Measurements from ENCODE around the gene TRIM32. TPM values are rescaled to one million over a fixed set of nuclear protein-coding genes. Genes with fewer than 3 reads are reported as not detected.

Gene TRIM32
- total RNA-seq, 1 experiment from 2014 or later: 16.3 TPM

DNA sequence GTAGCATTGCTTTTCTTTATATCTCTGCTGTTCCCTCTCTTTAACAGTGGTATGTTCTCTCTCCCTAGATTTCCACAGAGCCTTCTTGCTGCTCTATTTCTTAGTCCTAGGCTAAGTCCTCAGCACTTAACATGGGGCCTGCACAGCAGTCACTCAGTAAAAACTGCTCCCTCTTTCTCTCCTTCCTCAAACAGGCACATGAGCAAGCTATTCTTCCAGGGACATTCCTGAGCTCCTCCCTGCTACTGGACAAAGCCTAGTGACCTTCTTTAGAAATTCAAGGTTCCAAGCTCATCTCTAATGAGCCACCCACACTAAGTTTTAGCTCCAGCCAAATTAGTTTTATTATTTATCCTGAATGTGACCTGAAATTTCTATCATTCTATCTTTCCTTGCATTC, 39.5 kb downstream of the TRIM32 start:
- no peak for DNase-seq (ENCODE audit: low read depth)
- in situ Hi-C loops (cut with HindIII; ENCODE audit: low pct_unique_long_range_greater_than_20kb, low sequenced_read_pairs): no loop called here

DNA sequence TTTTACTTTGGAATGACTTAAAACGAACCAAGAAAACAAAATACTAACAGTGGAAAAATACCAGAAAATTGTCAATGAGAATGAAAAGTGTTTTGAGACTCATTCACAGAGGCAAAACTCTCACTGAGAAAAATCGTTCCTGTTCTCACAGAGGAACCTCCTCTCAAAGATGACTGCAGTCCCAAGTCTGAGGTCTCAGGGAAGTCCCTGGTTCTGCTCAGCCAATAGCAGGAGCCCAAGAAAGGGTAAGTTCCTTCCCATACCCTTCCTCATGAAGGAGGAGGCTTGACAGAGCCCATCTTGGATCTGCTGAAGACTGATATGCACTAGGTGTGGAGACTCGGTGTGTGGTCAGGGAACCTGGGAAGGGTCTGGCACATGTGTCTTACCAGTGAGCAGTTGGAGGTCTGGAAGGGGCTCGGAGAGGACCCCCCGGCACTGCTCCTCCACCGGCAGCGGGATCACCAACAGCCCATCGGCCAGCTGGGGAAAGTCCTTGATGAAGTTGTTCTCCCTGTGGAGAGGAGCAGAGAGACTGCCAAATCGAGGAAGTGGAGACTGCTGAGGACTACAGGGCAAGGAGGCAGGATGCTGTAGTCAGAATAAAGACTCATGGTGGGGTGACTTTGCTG, 46.0 kb downstream of the TRIM32 start:
- in situ Hi-C loops (cut with HindIII; ENCODE audit: low pct_unique_long_range_greater_than_20kb, low sequenced_read_pairs): no loop called here
- no peak for DNase-seq (ENCODE audit: low read depth)

DNA sequence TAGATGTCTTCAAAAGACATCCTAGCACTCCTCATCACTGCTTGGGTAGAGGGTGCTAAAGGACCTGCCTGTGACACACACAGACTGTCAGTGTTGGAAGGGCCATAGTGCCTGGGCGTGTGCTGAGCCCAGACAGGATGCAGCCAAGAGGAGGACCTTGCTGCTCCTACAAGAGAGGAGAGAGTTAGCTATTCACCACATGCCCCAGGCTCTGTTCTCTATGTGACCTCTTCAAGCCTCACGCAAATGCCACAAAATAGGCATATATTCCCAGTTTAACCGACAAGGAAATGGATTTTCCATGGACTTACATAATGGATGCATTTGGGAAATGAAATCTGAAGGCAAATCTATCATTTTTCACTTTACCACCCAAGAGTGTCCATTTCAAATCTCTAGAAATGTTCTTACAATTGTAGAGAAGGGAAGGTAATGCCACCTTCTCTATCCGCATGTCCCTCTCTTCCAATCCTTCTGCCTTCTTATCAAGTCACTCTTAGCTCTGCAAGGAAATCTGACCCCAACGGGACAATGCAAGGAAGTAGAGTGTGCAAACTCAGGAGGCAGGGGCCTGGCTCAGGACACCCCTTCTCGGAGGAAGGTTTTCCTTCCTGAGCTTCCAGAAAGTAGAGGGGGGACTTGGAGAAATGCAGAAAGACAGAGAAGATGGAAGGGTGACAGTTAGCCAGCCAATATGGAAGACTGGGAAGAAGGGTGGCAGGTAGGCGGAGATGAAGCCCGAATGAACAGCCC, 49.5 kb downstream of the TRIM32 start:
- DNase-seq (ENCODE audit: low read depth): no peak
- in situ Hi-C loops (cut with HindIII; ENCODE audit: low pct_unique_long_range_greater_than_20kb, low sequenced_read_pairs): no loop called here

DNA sequence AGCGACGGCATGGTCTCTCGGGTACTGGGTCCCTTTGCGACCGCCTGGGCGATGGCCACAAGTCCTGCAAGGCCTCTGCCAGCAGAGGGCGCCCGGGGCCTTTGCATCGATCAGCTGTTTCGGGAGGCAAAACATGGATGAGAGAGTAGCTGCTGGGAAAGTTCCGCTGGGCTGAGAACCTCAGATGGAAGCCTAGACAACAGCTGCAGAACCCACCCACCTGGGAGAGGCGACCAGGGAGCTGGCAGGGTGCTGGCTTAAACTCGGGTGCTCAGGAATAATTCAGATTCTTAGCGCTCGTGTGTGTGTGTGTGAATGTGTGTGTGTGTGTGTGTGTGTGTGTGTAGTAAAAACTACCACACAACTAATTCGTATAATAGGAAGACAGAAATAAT, 50.0 kb downstream of the TRIM32 start:
- DNase-seq (ENCODE audit: low read depth): peak; percentile 49
- in situ Hi-C loops (cut with HindIII; ENCODE audit: low pct_unique_long_range_greater_than_20kb, low sequenced_read_pairs): no loop called here

DNA sequence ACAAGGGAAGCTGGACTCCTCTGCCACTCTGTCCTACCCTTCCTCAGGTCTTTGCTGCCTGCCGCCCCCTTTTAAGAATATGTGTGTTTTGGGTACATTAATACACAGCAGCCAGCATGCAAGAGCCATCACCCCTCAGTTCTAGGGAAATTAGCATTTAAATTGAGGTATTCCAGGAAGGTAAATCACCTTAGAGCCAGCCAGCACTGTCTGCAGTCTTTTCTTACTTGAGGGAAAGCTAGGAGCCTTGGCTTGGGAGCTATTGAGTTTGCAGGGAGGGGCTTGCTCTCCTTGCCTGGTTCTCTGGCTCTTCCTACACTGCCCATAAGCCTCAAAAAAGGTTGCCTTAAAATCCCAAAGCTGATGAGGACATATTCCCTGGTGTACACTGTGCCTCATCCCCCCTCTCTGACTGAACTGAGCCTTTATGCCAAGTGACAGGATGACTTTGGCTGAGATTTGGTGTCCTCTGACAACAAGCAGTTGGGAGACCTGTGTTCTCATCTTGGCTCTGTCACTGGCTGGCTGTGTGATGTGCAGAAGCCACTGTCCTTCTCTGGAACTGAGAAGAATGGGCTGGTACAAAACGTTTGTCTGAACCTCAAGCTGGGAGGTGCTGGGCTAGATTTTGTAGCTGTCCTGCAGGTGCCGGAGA, 54.1 kb downstream of the TRIM32 start:
- in situ Hi-C loops (cut with HindIII; ENCODE audit: low pct_unique_long_range_greater_than_20kb, low sequenced_read_pairs): no loop called here

DNA sequence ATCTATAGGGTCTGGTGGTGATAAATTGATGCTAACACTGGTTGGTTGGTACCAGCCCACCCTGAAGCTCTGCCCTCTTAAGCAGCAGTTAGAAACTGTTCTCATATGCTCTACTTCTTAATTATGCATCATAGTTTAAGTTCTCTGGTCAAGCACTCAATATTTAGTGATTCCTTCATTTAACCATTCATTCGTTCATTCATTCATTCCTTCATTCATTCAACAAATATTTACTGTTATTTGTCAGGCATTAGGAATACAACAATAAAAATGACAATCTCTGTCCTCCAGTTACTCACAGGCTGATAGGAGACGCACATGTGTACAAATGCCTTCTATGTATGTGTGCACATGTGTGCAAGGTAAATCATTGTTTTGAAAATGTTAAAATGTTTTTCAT, 54.6 kb downstream of the TRIM32 start:
- no peak for DNase-seq (ENCODE audit: low read depth)
- in situ Hi-C loops (cut with HindIII; ENCODE audit: low pct_unique_long_range_greater_than_20kb, low sequenced_read_pairs): no loop called here

More for the DNA sequence above, 54.1 kb downstream of the TRIM32 start:
- DNase-seq (ENCODE audit: low read depth): no peak

DNA sequence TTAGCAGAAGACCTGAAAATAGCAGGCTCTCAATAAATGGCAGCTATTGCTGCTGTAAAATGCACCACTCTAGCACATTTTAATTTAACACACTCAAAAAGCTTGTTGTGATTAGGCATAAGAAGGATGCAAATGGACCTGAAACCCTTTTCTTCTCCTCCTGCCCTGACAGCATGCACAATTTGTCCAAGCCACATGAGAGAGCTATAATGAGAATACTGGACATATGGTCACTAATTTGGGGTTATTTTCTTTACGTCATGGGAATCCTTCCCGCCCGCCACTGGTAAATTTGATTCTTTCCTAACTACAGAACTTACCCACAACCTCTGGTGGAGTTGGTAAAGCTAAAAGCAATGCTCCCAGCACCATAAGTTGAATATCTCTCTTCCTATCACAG, 62.1 kb downstream of the TRIM32 start:
- DNase-seq (ENCODE audit: low read depth): no peak
- in situ Hi-C loops (cut with HindIII; ENCODE audit: low pct_unique_long_range_greater_than_20kb, low sequenced_read_pairs): no loop called here

DNA sequence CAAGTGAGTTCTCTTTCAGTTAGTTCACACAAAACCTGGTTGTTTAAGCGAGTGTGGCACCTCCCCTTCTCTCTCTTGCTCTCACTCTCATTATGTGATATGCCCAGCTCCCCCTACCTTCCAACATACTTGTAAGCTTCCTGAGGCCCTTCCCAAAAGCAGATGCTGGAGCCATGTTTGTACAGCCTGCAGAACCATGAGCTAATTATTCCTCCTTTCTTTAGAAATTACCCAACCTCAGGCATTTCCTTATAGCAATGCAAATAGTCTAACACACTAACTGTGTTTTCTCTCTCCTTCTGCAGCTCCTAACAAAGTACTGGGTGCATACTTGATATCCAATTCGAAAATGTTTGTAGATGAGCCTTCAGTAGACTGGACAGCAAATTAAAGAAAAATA, 62.7 kb downstream of the TRIM32 start:
- DNase-seq (ENCODE audit: low read depth): no peak
- in situ Hi-C loops (cut with HindIII; ENCODE audit: low pct_unique_long_range_greater_than_20kb, low sequenced_read_pairs): no loop called here

DNA sequence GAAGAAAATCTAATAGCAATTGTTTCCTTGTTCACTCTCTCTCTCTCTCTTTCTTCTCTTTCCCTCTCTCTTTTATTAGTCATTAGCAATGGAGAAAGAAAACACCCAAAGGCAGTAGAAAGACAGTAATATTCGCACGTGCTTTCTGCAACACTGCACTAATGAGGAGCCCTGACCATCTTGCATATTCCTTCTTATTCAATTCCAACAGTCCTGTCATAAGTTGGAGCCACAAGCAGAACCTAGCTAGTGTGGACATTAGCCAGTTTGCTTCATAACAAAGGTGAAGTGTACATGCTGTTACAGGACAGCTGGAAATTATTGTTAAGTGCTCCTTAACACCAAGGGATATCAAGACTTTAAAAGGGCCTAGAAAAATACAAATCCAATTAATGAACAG, 63.4 kb downstream of the TRIM32 start:
- DNase-seq (ENCODE audit: low read depth): no peak
- in situ Hi-C loops (cut with HindIII; ENCODE audit: low pct_unique_long_range_greater_than_20kb, low sequenced_read_pairs): no loop called here

Data from Caki2 (cell line).